ENCODE results near the gene EXT2. TPM values are rescaled to one million over a fixed set of nuclear protein-coding genes. Genes with fewer than 3 reads are reported as not detected.

The EXT2 gene
- total RNA-seq, 4 donors from 2014 or later: 46.6 to 72.6 (median 68.8) TPM

DNA sequence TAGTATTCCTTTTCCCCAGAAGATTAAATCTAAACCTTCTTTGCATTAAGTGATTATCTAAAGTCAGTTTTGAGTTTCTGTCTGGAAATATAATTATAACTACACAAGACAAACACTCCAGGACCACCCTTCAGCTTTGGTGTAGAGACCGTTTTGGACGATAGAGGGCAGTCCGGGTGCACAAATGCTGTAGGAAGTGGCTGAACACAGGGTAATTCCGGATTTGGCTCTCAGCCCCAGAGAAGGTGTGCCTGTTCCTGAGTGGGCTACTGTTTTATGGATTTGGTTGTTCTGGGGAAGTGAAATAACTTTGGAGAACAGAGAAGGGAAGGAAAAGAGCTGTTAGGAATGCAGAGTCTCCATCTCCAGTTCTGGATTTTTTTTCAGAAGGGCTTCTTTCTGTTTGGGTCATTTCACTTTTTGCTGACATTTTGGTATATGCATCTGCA lies 14.8 kb downstream of the EXT2 start:
- no peak for DNase-seq (ENCODE audit: low spot score in 2 of 2)
- TF ChIP-seq POLR2A (IDR thresholded peaks at IDR 0.05) (no peak), CTCF (IDR thresholded peaks at IDR 0.05) (peak in 1 of 3 donors; percentile 15)
- no peak overlapping the region for H3K4me3 ChIP-seq (ENCODE audit: low read depth, poor library complexity, severe bottlenecking)
- 22 to 25% methylated on average over 4 of the region's 4 CpGs for WGBS, 2 donors
- intact Hi-C loops (cut with DNase I; ENCODE audit: low total_unique reads): no loop called here

DNA sequence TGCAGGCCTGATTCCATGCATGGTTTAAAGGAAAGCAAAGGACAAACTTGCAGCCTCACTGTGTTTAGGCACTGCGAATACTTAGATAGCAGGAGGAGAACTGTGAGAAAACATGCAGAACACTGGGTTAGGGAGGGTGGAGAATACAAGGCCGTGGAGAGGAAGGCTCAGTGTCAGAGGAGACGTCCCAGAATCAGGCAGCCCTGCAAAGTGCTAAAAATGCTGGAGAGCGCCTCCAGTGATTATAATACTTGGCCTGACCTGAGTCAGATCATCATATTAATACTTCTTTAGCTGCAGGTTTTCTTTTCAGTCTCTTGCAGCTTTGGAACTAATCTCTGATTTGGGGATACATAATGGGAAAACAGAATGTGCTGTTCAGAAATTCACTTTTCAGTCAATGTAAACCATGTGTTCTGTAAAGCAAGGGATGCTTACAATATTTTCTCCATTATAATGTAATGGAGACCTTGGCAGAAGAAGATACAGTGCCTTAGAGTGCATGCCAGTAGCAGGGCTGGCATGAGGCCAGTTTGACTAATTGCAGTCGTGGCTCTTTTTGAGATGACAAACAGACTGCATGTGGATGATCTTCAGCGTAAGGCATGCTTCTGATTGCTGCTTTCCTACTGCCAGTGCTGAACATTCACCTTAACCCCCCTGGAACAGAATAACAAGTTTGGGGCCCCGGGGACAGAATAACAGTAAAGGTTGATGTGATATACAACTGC lies 16.8 kb downstream of the EXT2 start:
- TF ChIP-seq CTCF (IDR thresholded peaks at IDR 0.05): no peak

GRCh38 chr11:44113018-44113417 lies 17.5 kb downstream of the EXT2 start:
- intact Hi-C loops (cut with DNase I; ENCODE audit: low total_unique reads): no loop called here
- no peak for TF ChIP-seq POLR2A (IDR thresholded peaks at IDR 0.05)
- TF ChIP-seq CTCF (IDR thresholded peaks at IDR 0.05): no peak
- H3K4me3 ChIP-seq (ENCODE audit: low read depth, poor library complexity, severe bottlenecking): no peak overlapping the region
- no peak for DNase-seq (ENCODE audit: low spot score in 2 of 2)
- 83% methylated on average over 3 of the region's 3 CpGs for WGBS, 2 donors

More for the DNA sequence above, 16.8 kb downstream of the EXT2 start:
- H3K4me3 ChIP-seq (ENCODE audit: low read depth, poor library complexity, severe bottlenecking): no peak overlapping the region
- 46 to 54% methylated on average over 7 of the region's 7 CpGs for WGBS, 2 donors
- no peak for DNase-seq (ENCODE audit: low spot score in 2 of 2)
- intact Hi-C loops (cut with DNase I; ENCODE audit: low total_unique reads): no loop called here

DNA sequence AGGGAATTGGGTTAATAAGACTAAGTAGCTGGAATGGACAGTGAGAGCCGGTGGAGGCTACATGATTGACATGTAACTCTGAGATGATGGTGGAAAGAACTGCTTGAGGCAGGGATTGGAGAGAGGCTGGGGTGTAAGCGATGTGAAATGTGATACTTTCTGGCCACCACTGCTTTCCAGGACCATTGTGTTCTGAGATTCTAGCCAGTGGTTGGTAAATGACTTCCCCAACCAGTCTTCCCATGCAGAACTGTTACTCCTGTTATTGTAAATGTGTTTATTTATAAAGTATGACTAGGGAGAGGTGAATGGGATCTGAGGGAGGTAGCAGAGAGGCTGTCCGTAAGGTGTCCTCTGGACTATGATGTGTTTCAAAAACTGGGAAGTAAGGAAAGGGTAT lies 18.1 kb downstream of the EXT2 start:
- intact Hi-C loops (cut with DNase I; ENCODE audit: low total_unique reads): no loop called here
- H3K4me3 ChIP-seq (ENCODE audit: low read depth, poor library complexity, severe bottlenecking): no peak overlapping the region
- WGBS, 2 donors: 90 to 96% methylated on average over 3 of the region's 3 CpGs
- DNase-seq (ENCODE audit: low spot score in 2 of 2): no peak
- no peak for TF ChIP-seq CTCF (IDR thresholded peaks at IDR 0.05)
- TF ChIP-seq POLR2A (IDR thresholded peaks at IDR 0.05): no peak

DNA sequence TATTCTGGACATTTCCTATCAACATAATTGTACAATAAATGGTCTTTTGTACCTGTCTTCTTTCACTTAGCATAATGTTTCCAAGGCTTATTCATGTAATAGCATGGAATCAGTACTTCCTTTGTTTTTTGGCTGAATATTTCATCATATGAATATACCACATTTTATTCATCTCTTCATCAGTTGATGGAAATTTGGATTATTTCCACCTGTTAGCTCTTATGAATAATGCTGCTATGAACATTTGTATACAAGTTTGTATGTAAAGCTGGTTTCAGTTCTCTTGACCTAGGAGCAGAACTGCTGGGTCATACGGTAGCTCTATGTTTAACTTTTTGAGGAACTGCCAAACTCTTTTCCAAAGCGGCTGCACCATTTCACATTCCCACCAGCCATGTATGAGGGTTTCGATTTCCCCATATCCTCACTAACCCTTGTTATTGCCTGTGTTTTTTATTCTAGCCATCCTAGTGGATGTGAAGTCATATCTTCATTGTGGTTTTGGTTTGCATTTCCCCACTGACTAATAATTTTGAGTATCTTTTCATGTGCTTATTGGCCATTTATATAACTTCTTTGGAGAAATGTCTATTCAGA lies 20.9 kb downstream of the EXT2 start:
- intact Hi-C loops (cut with DNase I; ENCODE audit: low total_unique reads): no loop called here
- DNase-seq (ENCODE audit: low spot score in 2 of 2): no peak
- no peak overlapping the region for H3K4me3 ChIP-seq (ENCODE audit: low read depth, poor library complexity, severe bottlenecking)
- 75 to 78% methylated on average over 3 of the region's 3 CpGs for WGBS, 2 donors
- no peak for TF ChIP-seq CTCF (IDR thresholded peaks at IDR 0.05)
- no peak for TF ChIP-seq POLR2A (IDR thresholded peaks at IDR 0.05)
